Panc1 (cell line): ENCODE data around the gene DNAJC10. TPM values are rescaled to one million over a fixed set of nuclear protein-coding genes. Genes with fewer than 3 reads are reported as not detected.

Source experiments
- ATAC-seq: fragments of 200-7000 bp; cut with Tn5 transposase; 2 replicates; pipeline ENCODE4 v1.9.1; 2020; ENCODE audit warnings: mild to moderate bottlenecking, moderate library complexity
- BruUV-seq: library from RNA; stranded (reverse); fragments of 400-500 nt; replicated peaks from 2 replicates; lab custom pipeline; 2021; lab: Mats Ljungman, UMichigan
- CTCF ChIA-PET: fragments of 300-600 bp; sonication (Branson Sonifier 250); formaldehyde crosslinking; loops from one replicate; lab custom pipeline; 2022; ENCODE audit warnings: antibody characterized with exemption; lab: Charles Lee
- POLR2A ChIA-PET: fragments of 300-600 bp; sonication (Branson Sonifier 250); formaldehyde crosslinking; loops from one replicate; lab custom pipeline; 2022; ENCODE audit warnings: antibody characterized with exemption; lab: Charles Lee
- DNase-seq: peaks from one replicate; pipeline ENCODE4 v3.0.0-alpha.2; 2010; ENCODE audit warnings: low read depth, low spot score
- H3K27ac ChIP-seq: 2 replicates; pipeline ENCODE4 v1.5.1; 2011; ENCODE audit warnings: mild to moderate bottlenecking, low read length, inconsistent platforms
- H3K27me3 ChIP-seq: fragments of 200-500 bp; sonication (Bioruptor generic); 2 replicates; pipeline ENCODE4 v1.6.0; 2014; ENCODE audit warnings: low read length, inconsistent platforms; ENCODE audit not compliant: control insufficient read depth, insufficient read depth
- H3K36me3 ChIP-seq: fragments of 200-500 bp; sonication (Bioruptor generic); 2 replicates; pipeline ENCODE4 v1.5.1; 2014; ENCODE audit warnings: inconsistent platforms, mild to moderate bottlenecking, low read length, moderate library complexity; ENCODE audit not compliant: control insufficient read depth, insufficient read depth
- H3K4me1 ChIP-seq: 2 replicates; pipeline ENCODE4 v1.5.1; 2011; ENCODE audit warnings: inconsistent platforms, mild to moderate bottlenecking, low read length, moderate library complexity; ENCODE audit not compliant: control insufficient read depth, insufficient read depth
- H3K4me3 ChIP-seq, 2 experiments: 2 replicates each; pipeline ENCODE4 v1.5.1; 2011 to 2012; ENCODE audit warnings: low read depth in 2 of 2, low read length in 2 of 2, mild to moderate bottlenecking in 2 of 2, inconsistent platforms in 1 of 2, moderate library complexity in 1 of 2
- H3K9me3 ChIP-seq: fragments of 200-500 bp; sonication (Bioruptor generic); 2 replicates; pipeline ENCODE4 v1.5.1; 2014; ENCODE audit warnings: low read depth, mild to moderate bottlenecking, inconsistent platforms, low read length, moderate library complexity; ENCODE audit not compliant: control insufficient read depth, insufficient read depth
- POLR2AphosphoS5 ChIP-seq: IDR thresholded peaks from 2 replicates; pipeline ENCODE4 v1.6.1; 2012; ENCODE audit warnings: mild to moderate bottlenecking, low read depth, low read length, moderate library complexity
- SIN3A ChIP-seq: IDR thresholded peaks from 2 replicates; pipeline ENCODE4 v1.6.1; 2012; ENCODE audit warnings: low read depth, mild to moderate bottlenecking, low read length, moderate library complexity, borderline replicate concordance; ENCODE audit not compliant: insufficient read depth
- TCF7L2 ChIP-seq: IDR thresholded peaks from 2 replicates; pipeline ENCODE4 v1.6.1; 2011; ENCODE audit warnings: mild to moderate bottlenecking, low read depth, low read length, inconsistent platforms
- in situ Hi-C: cut with HindIII; loops from 2 replicates; pipeline ENCODE4 v1.10.0; 2016; ENCODE audit warnings: low sequenced_read_pairs, low pct_unique_long_range_greater_than_20kb
- intact Hi-C: fragments of 100-400 bp; cut with micrococcal nuclease; formaldehyde crosslinking; loops from one replicate; pipeline ENCODE4 v1.10.0; 2022; ENCODE audit not compliant: unreplicated experiment
- total RNA-seq: library from RNA; stranded (reverse); gene quantifications from one replicate; pipeline ENCODE4 v1.2.1, GENCODE V29; 2021; ENCODE audit not compliant: unreplicated experiment
- TF ChIP-seq, protein P1 (sequence below): fragments of 450-650 bp; IDR thresholded peaks from 2 replicates; pipeline ENCODE4 v1.5.1; 2017; ENCODE audit warnings: mild to moderate bottlenecking
- TF ChIP-seq, protein P2 (sequence below), 2 experiments: IDR thresholded peaks; 2 replicates each; pipeline ENCODE4 v1.6.1; 2011 to 2012; ENCODE audit warnings: low read depth in 2 of 2, control low read depth in 1 of 2, low read length in 1 of 2, mild to moderate bottlenecking in 1 of 2, moderate library complexity in 1 of 2; ENCODE audit not compliant: insufficient read depth in 1 of 2

The DNAJC10 gene
- total RNA-seq, 1 experiment from 2014 or later = 122 TPM

DNA sequence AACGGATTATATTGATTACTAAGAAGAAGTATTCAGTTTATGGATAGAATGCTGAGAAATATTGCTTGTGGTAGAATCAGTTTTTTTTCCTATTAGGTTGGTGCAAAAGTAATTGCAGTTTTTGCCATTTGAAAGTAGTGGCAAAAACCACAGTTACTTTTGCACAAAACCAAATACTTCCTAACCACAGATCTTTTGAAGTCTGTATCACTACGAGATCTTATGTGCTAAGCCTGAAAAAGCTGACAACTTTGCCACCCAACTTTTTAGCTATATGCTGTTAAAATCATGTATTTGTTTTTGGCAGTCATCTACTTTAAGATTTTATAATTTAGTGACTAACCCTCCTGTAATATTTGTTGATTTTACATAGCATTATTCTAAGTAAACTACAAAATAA lies 24.6 kb downstream of the DNAJC10 start:
- Histone ChIP-seq H3K36me3 (peaks cover 31% of the 10 kb centered on the region), H3K9me3 (no peaks in the 10 kb centered on the region), H3K27ac (no peak overlapping the region), H3K27me3 (no peaks in the 10 kb centered on the region), H3K4me1 (no peaks in the 10 kb centered on the region), H3K4me3 (no peak overlapping the region)
- no TSS peak for BruUV-seq
- DNase-seq = no peak
- TF ChIP-seq, protein P1, sequence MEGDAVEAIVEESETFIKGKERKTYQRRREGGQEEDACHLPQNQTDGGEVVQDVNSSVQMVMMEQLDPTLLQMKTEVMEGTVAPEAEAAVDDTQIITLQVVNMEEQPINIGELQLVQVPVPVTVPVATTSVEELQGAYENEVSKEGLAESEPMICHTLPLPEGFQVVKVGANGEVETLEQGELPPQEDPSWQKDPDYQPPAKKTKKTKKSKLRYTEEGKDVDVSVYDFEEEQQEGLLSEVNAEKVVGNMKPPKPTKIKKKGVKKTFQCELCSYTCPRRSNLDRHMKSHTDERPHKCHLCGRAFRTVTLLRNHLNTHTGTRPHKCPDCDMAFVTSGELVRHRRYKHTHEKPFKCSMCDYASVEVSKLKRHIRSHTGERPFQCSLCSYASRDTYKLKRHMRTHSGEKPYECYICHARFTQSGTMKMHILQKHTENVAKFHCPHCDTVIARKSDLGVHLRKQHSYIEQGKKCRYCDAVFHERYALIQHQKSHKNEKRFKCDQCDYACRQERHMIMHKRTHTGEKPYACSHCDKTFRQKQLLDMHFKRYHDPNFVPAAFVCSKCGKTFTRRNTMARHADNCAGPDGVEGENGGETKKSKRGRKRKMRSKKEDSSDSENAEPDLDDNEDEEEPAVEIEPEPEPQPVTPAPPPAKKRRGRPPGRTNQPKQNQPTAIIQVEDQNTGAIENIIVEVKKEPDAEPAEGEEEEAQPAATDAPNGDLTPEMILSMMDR = no peak
- TF ChIP-seq SIN3A = no peak
- CTCF ChIA-PET = interaction anchor here (0.6 kb wide), 1 partner anchor 196 kb away, joined by 15 read pairs; no protein-coding TSS in a partner anchor
- POLR2A ChIA-PET = no interaction called here
- intact Hi-C loops = no loop called here
- no peak for ATAC-seq
- in situ Hi-C loops = no loop called here

DNA sequence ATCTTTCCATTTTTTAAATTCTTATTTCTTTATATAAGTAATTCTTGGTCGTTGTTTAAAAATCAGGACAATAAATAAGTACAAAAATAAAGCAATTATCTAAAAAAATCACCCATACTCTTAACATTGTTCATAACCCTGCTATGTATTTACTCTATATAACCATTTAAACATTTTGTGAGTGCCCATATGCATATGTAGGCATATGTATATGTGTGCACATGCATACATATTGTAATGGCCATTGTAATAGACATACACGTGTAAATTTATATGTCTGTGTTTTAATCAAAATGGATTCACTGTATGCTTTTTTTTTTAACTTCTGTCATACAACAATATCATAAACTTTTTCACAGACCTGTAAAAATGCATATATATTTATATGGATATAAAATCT lies 25.6 kb downstream of the DNAJC10 start:
- ChIA-PET CTCF (no interaction called here), POLR2A (no interaction called here)
- BruUV-seq = no TSS peak
- Histone ChIP-seq H3K4me3 (no peak overlapping the region), H3K27ac (no peak overlapping the region), H3K36me3 (peaks cover 30% of the 10 kb centered on the region), H3K4me1 (no peaks in the 10 kb centered on the region), H3K27me3 (no peaks in the 10 kb centered on the region), H3K9me3 (no peaks in the 10 kb centered on the region)
- intact Hi-C loops (no loop called here), in situ Hi-C loops (no loop called here)
- ATAC-seq (no peak), DNase-seq (no peak)
- no peak for TF ChIP-seq POLR2AphosphoS5
- TF ChIP-seq, protein P1 = no peak
- TF ChIP-seq TCF7L2 = no peak

DNA sequence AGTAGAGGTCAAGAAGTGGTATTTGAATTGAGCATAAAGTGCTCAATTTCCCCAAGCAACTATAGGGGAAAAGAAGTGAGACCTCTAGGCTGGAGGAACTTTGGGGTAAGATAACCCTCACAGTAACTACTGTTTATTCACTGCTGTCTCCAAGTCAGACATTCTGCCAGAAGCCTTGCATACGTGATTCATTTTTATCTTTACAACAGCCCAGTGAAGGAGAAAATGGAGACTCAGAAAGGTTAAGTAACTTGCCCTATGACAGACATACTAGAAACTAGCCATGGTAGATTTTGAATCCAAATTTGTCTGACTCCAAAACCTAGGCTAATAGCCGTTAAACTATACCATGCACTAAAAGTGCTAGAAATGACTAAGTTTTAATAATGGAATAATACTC lies 28.4 kb downstream of the DNAJC10 start:
- POLR2A ChIA-PET = no interaction called here
- in situ Hi-C loops (no loop called here), intact Hi-C loops (no loop called here)
- TF ChIP-seq, protein P1 = no peak
- TF ChIP-seq POLR2AphosphoS5 (no peak), SIN3A (no peak), TCF7L2 (no peak)
- TF ChIP-seq, protein P2, sequence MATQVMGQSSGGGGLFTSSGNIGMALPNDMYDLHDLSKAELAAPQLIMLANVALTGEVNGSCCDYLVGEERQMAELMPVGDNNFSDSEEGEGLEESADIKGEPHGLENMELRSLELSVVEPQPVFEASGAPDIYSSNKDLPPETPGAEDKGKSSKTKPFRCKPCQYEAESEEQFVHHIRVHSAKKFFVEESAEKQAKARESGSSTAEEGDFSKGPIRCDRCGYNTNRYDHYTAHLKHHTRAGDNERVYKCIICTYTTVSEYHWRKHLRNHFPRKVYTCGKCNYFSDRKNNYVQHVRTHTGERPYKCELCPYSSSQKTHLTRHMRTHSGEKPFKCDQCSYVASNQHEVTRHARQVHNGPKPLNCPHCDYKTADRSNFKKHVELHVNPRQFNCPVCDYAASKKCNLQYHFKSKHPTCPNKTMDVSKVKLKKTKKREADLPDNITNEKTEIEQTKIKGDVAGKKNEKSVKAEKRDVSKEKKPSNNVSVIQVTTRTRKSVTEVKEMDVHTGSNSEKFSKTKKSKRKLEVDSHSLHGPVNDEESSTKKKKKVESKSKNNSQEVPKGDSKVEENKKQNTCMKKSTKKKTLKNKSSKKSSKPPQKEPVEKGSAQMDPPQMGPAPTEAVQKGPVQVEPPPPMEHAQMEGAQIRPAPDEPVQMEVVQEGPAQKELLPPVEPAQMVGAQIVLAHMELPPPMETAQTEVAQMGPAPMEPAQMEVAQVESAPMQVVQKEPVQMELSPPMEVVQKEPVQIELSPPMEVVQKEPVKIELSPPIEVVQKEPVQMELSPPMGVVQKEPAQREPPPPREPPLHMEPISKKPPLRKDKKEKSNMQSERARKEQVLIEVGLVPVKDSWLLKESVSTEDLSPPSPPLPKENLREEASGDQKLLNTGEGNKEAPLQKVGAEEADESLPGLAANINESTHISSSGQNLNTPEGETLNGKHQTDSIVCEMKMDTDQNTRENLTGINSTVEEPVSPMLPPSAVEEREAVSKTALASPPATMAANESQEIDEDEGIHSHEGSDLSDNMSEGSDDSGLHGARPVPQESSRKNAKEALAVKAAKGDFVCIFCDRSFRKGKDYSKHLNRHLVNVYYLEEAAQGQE (IDR thresholded peaks at IDR 0.05; ENCODE audit: insufficient read depth in 1 of 2, low read depth in 2 of 2, low read length in 1 of 2) = no peak
- Histone ChIP-seq H3K4me1 (no peaks in the 10 kb centered on the region), H3K36me3 (peaks cover 24% of the 10 kb centered on the region), H3K4me3 (no peak overlapping the region), H3K9me3 (no peaks in the 10 kb centered on the region), H3K27ac (no peak overlapping the region), H3K27me3 (no peaks in the 10 kb centered on the region)
- ATAC-seq = no peak
- BruUV-seq = no TSS peak
- CTCF ChIA-PET = no interaction called here
- no peak for DNase-seq
